Astrocyte (in vitro differentiated cells and primary cell): Measurements from ENCODE around the gene PRKAR2A.

Source experiments
- CTCF ChIP-seq: IDR thresholded peaks from 2 replicates; pipeline ENCODE4 v1.5.1; 2011; ENCODE audit warnings: low read depth, mild to moderate bottlenecking, inconsistent platforms, low read length, moderate library complexity; ENCODE audit not compliant: insufficient read depth
- EZH2 ChIP-seq: IDR thresholded peaks from 2 replicates; pipeline ENCODE4 v1.6.1; 2012; ENCODE audit warnings: mild to moderate bottlenecking, low read length, inconsistent platforms; ENCODE audit not compliant: insufficient read depth

GRCh38 chr3:48885753-48886152 lies 38.1 kb upstream of the PRKAR2A start:
- no peak for TF ChIP-seq CTCF
- no peak for TF ChIP-seq EZH2
